H1 (cell line): ENCODE data around the gene UTS2B. TPM values are rescaled to one million over a fixed set of nuclear protein-coding genes. Genes with fewer than 3 reads are reported as not detected.

Experiments
- CTCF ChIA-PET: fragments of 300-600 bp; sonication (Branson Sonifier 250); formaldehyde crosslinking; loops from one replicate; lab custom pipeline; 2021; ENCODE audit not compliant: partially characterized antibody; lab: Charles Lee
- POLR2A ChIA-PET: fragments of 300-600 bp; sonication (Branson Sonifier 250); formaldehyde crosslinking; loops from one replicate; lab custom pipeline; 2021; ENCODE audit warnings: inconsistent platforms; ENCODE audit not compliant: partially characterized antibody; lab: Charles Lee
- DNase-seq, 2 experiments: peaks; one replicate each; pipeline versions ENCODE4 v3.0.0 to v3.0.0-alpha.2; 2010 to 2022; ENCODE audit warnings: low spot score in 2 of 2, low read depth in 1 of 2, mixed read lengths in 1 of 2
- FAIRE-seq: peaks from 2 replicates; lab custom pipeline; 2011; peaks lifted over from hg19 to GRCh38; lab: Jason Lieb, UNC
- H2AFZ ChIP-seq: 2 replicates; pipeline ENCODE4 v1.8.1; 2012; ENCODE audit warnings: low read length, inconsistent platforms
- H2AK5ac ChIP-seq: 2 replicates; pipeline ENCODE4 v1.6.1; 2013; ENCODE audit warnings: low read depth, low read length
- H2BK120ac ChIP-seq: replicated peaks from 2 replicates; pipeline ENCODE3; 2013; ENCODE audit warnings: low read depth, low read length, inconsistent platforms
- H2BK12ac ChIP-seq: 2 replicates; pipeline ENCODE4 v1.6.1; 2013; ENCODE audit warnings: low read depth, low read length
- H2BK15ac ChIP-seq: 2 replicates; pipeline ENCODE4 v1.6.1; 2013; ENCODE audit warnings: low read length
- H2BK20ac ChIP-seq: 2 replicates; pipeline ENCODE4 v1.6.1; 2013; ENCODE audit warnings: low read length
- H2BK5ac ChIP-seq: 2 replicates; pipeline ENCODE4 v1.6.1; 2013; ENCODE audit warnings: low read depth, low read length
- H3K14ac ChIP-seq: 2 replicates; pipeline ENCODE4 v1.6.1; 2013; ENCODE audit warnings: inconsistent platforms; ENCODE audit not compliant: insufficient read length
- H3K18ac ChIP-seq: 2 replicates; pipeline ENCODE4 v1.6.1; 2013; ENCODE audit warnings: low read length; ENCODE audit errors: extremely low read depth
- H3K23ac ChIP-seq: 2 replicates; pipeline ENCODE4 v1.6.1; 2013; ENCODE audit warnings: inconsistent platforms; ENCODE audit not compliant: insufficient read length
- H3K23me2 ChIP-seq: 2 replicates; pipeline ENCODE4 v1.6.1; 2013; ENCODE audit warnings: low read depth, low read length
- H3K27ac ChIP-seq: 2 replicates; pipeline ENCODE4 v1.6.1; 2011; ENCODE audit warnings: low read depth, low read length, inconsistent platforms
- H3K27me3 ChIP-seq, 4 experiments: replicated peaks in 1 of 4; 1 replicate in 1 of 4; 2 replicates in 3 of 4; pipeline versions ENCODE4 v1.6.1 to v1.8.1; 2011 to 2013; ENCODE audit warnings: low read length in 3 of 4, mild to moderate bottlenecking in 3 of 4, inconsistent platforms in 2 of 4, mixed read lengths in 2 of 4, moderate library complexity in 1 of 4; ENCODE audit not compliant: control insufficient read depth in 3 of 4, insufficient read depth in 3 of 4; ENCODE audit errors: extremely low read depth in 1 of 4
- H3K36me3 ChIP-seq, 4 experiments: 2 replicates each; pipeline versions ENCODE4 v1.6.1 to v1.8.1; 2011 to 2013; ENCODE audit warnings: mild to moderate bottlenecking in 4 of 4, low read length in 3 of 4, moderate library complexity in 2 of 4, control low read depth in 1 of 4, inconsistent platforms in 1 of 4; ENCODE audit not compliant: insufficient read depth in 4 of 4, control insufficient read depth in 2 of 4
- H3K4ac ChIP-seq: replicated peaks from 2 replicates; pipeline ENCODE3; 2013; ENCODE audit warnings: low read length, low read depth, mixed read lengths, inconsistent platforms; ENCODE audit not compliant: insufficient read length
- H3K4me1 ChIP-seq, 4 experiments: replicated peaks in 1 of 4; 1 replicate in 1 of 4; 2 replicates in 3 of 4; pipeline versions ENCODE4 v1.6.1 to v1.8.1; 2011 to 2013; ENCODE audit warnings: low read length in 3 of 4, inconsistent platforms in 2 of 4, mixed read lengths in 1 of 4; ENCODE audit not compliant: insufficient read depth in 4 of 4, control insufficient read depth in 3 of 4
- H3K4me2 ChIP-seq, 2 experiments: 2 replicates each; pipeline versions ENCODE4 v1.6.1 to v1.8.1; 2011 to 2013; ENCODE audit warnings: low read depth in 2 of 2, low read length in 2 of 2, control low read depth in 1 of 2, inconsistent platforms in 1 of 2, mild to moderate bottlenecking in 1 of 2; ENCODE audit not compliant: insufficient read depth in 1 of 2
- H3K4me3 ChIP-seq, 4 experiments: fragments of 200-600, 300-600 bp in 1 of 4; sonication (generic), shearing (Covaris generic), sonication (Bioruptor Twin) in 1 of 4; 2 replicates each; pipeline versions ENCODE4 v1.5.1 to v1.8.1; 2011 to 2016; ENCODE audit warnings: low read length in 4 of 4, low read depth in 3 of 4, control low read depth in 2 of 4, inconsistent platforms in 2 of 4, mild to moderate bottlenecking in 2 of 4, mixed read lengths in 1 of 4, moderate library complexity in 1 of 4; ENCODE audit not compliant: insufficient read depth in 2 of 4; ENCODE audit errors: extremely low read depth in 1 of 4
- H3K56ac ChIP-seq: replicated peaks from 2 replicates; pipeline ENCODE3; 2013; ENCODE audit warnings: low read depth, mild to moderate bottlenecking, mixed read lengths, low read length, inconsistent platforms; ENCODE audit not compliant: insufficient read length
- H3K79me1 ChIP-seq: 2 replicates; pipeline ENCODE4 v1.6.1; 2013; ENCODE audit warnings: low read depth, low read length, control low read depth
- H3K79me2 ChIP-seq, 2 experiments: 2 replicates each; pipeline versions ENCODE4 v1.6.1 to v1.8.1; 2012 to 2013; ENCODE audit warnings: low read length in 2 of 2, mild to moderate bottlenecking in 2 of 2, inconsistent platforms in 1 of 2; ENCODE audit not compliant: insufficient read depth in 2 of 2, control insufficient read depth in 1 of 2
- H3K9ac ChIP-seq, 4 experiments: replicated peaks in 1 of 4; 1 replicate in 1 of 4; 2 replicates in 3 of 4; pipeline versions ENCODE4 v1.6.1 to v1.8.1; 2011 to 2013; ENCODE audit warnings: low read depth in 3 of 4, low read length in 3 of 4, control low read depth in 2 of 4, mild to moderate bottlenecking in 2 of 4, moderate library complexity in 2 of 4, inconsistent platforms in 1 of 4; ENCODE audit errors: extremely low read depth in 1 of 4
- H3K9me3 ChIP-seq, 2 experiments: 2 replicates each; pipeline versions ENCODE4 v1.6.1 to v1.8.1; 2012 to 2013; ENCODE audit warnings: mild to moderate bottlenecking in 2 of 2, moderate library complexity in 2 of 2, control low read depth in 1 of 2, inconsistent platforms in 1 of 2, low read depth in 1 of 2, low read length in 1 of 2, mixed read lengths in 1 of 2; ENCODE audit not compliant: insufficient read depth in 2 of 2
- H4K20me1 ChIP-seq, 2 experiments: replicated peaks in 1 of 2; 2 replicates each; pipeline versions ENCODE3 to v1.8.1; 2011 to 2013; ENCODE audit warnings: inconsistent platforms in 2 of 2, low read length in 2 of 2, mild to moderate bottlenecking in 1 of 2; ENCODE audit not compliant: insufficient read depth in 2 of 2, control insufficient read depth in 1 of 2
- H4K5ac ChIP-seq: 2 replicates; pipeline ENCODE4 v1.6.1; 2013; ENCODE audit warnings: low read length, low read depth, mixed read lengths, inconsistent platforms; ENCODE audit not compliant: insufficient read length
- H4K8ac ChIP-seq: 2 replicates; pipeline ENCODE4 v1.8.0; 2013; ENCODE audit warnings: mild to moderate bottlenecking, moderate library complexity, low read length, inconsistent platforms; ENCODE audit not compliant: insufficient read depth; ENCODE audit errors: extremely low read depth
- H4K91ac ChIP-seq: replicated peaks from 2 replicates; pipeline ENCODE3; 2013; ENCODE audit warnings: low read length, mixed read lengths, inconsistent platforms; ENCODE audit not compliant: insufficient read length
- CHD2 ChIP-seq: IDR thresholded peaks from 2 replicates; pipeline ENCODE4 v1.6.1; 2012; ENCODE audit warnings: low read length, improper control_type of control experiment
- EP300 ChIP-seq, 2 experiments: IDR thresholded peaks; 1 replicate in 1 of 2; 2 replicates in 1 of 2; pipeline ENCODE4 v1.6.1; 2011 to 2012; ENCODE audit warnings: low read depth in 2 of 2, low read length in 2 of 2, mild to moderate bottlenecking in 2 of 2, borderline replicate concordance in 1 of 2, inconsistent platforms in 1 of 2, moderate library complexity in 1 of 2
- EZH2 ChIP-seq: fragments of 200-600 bp; sonication (generic); IDR thresholded peaks from 2 replicates; pipeline ENCODE4 v1.7.1; 2012; ENCODE audit warnings: low read depth, mild to moderate bottlenecking, moderate library complexity, low read length, inconsistent platforms; ENCODE audit not compliant: severe bottlenecking
- FOSL1 ChIP-seq: IDR thresholded peaks from 2 replicates; pipeline ENCODE4 v1.6.1; 2011; ENCODE audit warnings: mild to moderate bottlenecking, low read depth, low read length, moderate library complexity; ENCODE audit not compliant: insufficient read depth
- KDM1A ChIP-seq: fragments of 200-600, 300-600 bp; sonication (generic); IDR thresholded peaks from 2 replicates; pipeline ENCODE4 v1.7.1; 2016; ENCODE audit warnings: mild to moderate bottlenecking, low read length, borderline replicate concordance
- RBBP5 ChIP-seq: IDR thresholded peaks from 2 replicates; pipeline ENCODE4 v1.7.1; 2012; ENCODE audit warnings: low read depth, mild to moderate bottlenecking, inconsistent platforms, low read length, moderate library complexity, borderline replicate concordance
- SAP30 ChIP-seq: fragments of 300-600 bp; sonication (generic); IDR thresholded peaks from 2 replicates; pipeline ENCODE4 v1.7.1; 2012; ENCODE audit warnings: low read length, moderate library complexity, mild to moderate bottlenecking, inconsistent platforms; ENCODE audit not compliant: insufficient read depth, insufficient replicate concordance
- SUZ12 ChIP-seq: fragments of 200-600 bp; sonication (generic); IDR thresholded peaks from 2 replicates; pipeline ENCODE4 v1.6.1; 2012; ENCODE audit warnings: mild to moderate bottlenecking, inconsistent platforms, low read length, moderate library complexity, mixed read lengths
- TAF1 ChIP-seq: IDR thresholded peaks from 2 replicates; pipeline ENCODE4 v1.6.1; 2011; ENCODE audit warnings: mild to moderate bottlenecking, low read depth, low read length
- USF2 ChIP-seq: IDR thresholded peaks from 2 replicates; pipeline ENCODE4 v1.6.1; 2011; ENCODE audit warnings: low read length, improper control_type of control experiment
- YY1 ChIP-seq: IDR thresholded peaks from 2 replicates; pipeline ENCODE4 v1.6.1; 2011; ENCODE audit warnings: low read depth, mild to moderate bottlenecking, low read length
- WGBS, 2 experiments: shearing (Covaris generic) in 1 of 2; methylation state at CpG; one replicate each; pipeline versions ENCODE4 v1.1.6 to v1.1.7; 2013 to 2015; ENCODE audit warnings: low lambda C conversion rate in 2 of 2, mixed read lengths in 2 of 2, inconsistent platforms in 1 of 2, low coverage in 1 of 2, missing lambda C conversion rate in 1 of 2; ENCODE audit not compliant: insufficient replicate concordance in 2 of 2, insufficient coverage in 1 of 2, insufficient read length in 1 of 2; ENCODE audit errors: extremely low coverage in 1 of 2, missing lambda C conversion rate in 1 of 2; 5-methylcytosine and 5-hydroxymethylcytosine counted together
- polyA plus RNA-seq, 7 experiments: library from polyadenylated mRNA; depleted of rRNA in 3 of 7; stranded (reverse) in 5 of 7; unstranded in 2 of 7; fragments of >200 nt in 5 of 7; fragments of 200-250 nt in 2 of 7; gene quantifications; 1 replicate in 5 of 7; 2 replicates in 1 of 7; 4 replicates in 1 of 7; pipeline versions ENCODE4 v1.2.1 to v1.2.3, GENCODE V29; 2011 to 2013; ENCODE audit warnings: missing spikeins in 2 of 7, mixed read lengths in 2 of 7
- total RNA-seq: library from RNA; stranded (reverse); fragmentation: NEBNext Ultra II Directional; extraction: Animal tissue kit (Norgen Biotek cat#: 25700); gene quantifications from 2 replicates; pipeline ENCODE4 v1.2.1, GENCODE V29; 2021

Gene UTS2B
- total and polyA plus RNA-seq, 2 of the 8 experiments (the other 6 are each of a cell fraction or from before 2014, with no cell fraction given) = not detected

- H3K36me3 ChIP-seq = no peaks in the 10 kb centered on the region
- H3K4me3 ChIP-seq = no peak overlapping the region
- H3K27me3 ChIP-seq = peaks cover 0 to 7% (median 5%) of the 10 kb centered on the region in 4 experiments; a peak in 5 of 7 replicates
- H2BK5ac ChIP-seq = no peak overlapping the region
- no peak overlapping the region for H2BK12ac ChIP-seq
- H3K56ac ChIP-seq = no peak overlapping the region
- no peaks in the 10 kb centered on the region for H3K9me3 ChIP-seq
- no peak for DNase-seq
- H3K23ac ChIP-seq = no peak overlapping the region
- H3K18ac ChIP-seq = no peak overlapping the region
- no peak overlapping the region for H2BK15ac ChIP-seq
- H2BK20ac ChIP-seq = no peak overlapping the region
- no peak overlapping the region for H4K91ac ChIP-seq
- no peak overlapping the region for H3K14ac ChIP-seq
- H3K4ac ChIP-seq = no peak overlapping the region
- H4K20me1 ChIP-seq = no peaks in the 10 kb centered on the region
- H3K9ac ChIP-seq = no peak overlapping the region
- peaks cover 0 to 10% (median 6%) of the 10 kb centered on the region in 4 experiments; a peak in 6 of 7 replicates for H3K4me1 ChIP-seq
- FAIRE-seq = no peak
- no peak overlapping the region for H3K27ac ChIP-seq
- H4K8ac ChIP-seq = no peak overlapping the region
- H3K23me2 ChIP-seq = peaks cover 5% of the 10 kb centered on the region; the same call in 1 of the 2 replicates
- H2AFZ ChIP-seq = no peak overlapping the region
- WGBS, 2 experiments = 91% methylated on average over 3 of the region's 3 CpGs; no CpG with 5 or more reads in 1 of the 2 experiments
- H3K79me2 ChIP-seq = peaks cover 0 to 50% of the 10 kb centered on the region in 2 experiments; a peak in 2 of 4 replicates
- H2AK5ac ChIP-seq = no peak overlapping the region
- CTCF ChIA-PET = interaction anchor here (0.6 to 0.7 kb wide), 3 partner anchors 23 to 780 kb away, joined by 3 read pairs; no protein-coding TSS in a partner anchor
- no peaks in the 10 kb centered on the region for H3K79me1 ChIP-seq
- no peak overlapping the region for H2BK120ac ChIP-seq
- no peak overlapping the region for H4K5ac ChIP-seq
- POLR2A ChIA-PET = no interaction called here
- H3K4me2 ChIP-seq = no peak overlapping the region
- TF ChIP-seq EP300 (IDR thresholded peaks at IDR 0.05; ENCODE audit: borderline replicate concordance in 1 of 2, low read depth in 2 of 2, low read length in 2 of 2) (no peak), USF2 (no peak), TAF1 (no peak), RBBP5 (no peak), EZH2 (no peak), KDM1A (no peak), CHD2 (no peak), SAP30 (no peak), FOSL1 (no peak), YY1 (no peak), SUZ12 (no peak)
Observed at GRCh38 chr3:191333298-191333880, 3.1 kb upstream of the UTS2B start.
